GM19467 (cell line): ENCODE results near the gene WDR46.
"Not testable (repeated sequence)": the region's sequence is repeated elsewhere in the genome, so short reads cannot be mapped to it uniquely, and the experiment has no call there.

Source experiments
- ATAC-seq: cut with Tn5 transposase; IDR thresholded peaks from one replicate; pipeline ENCODE4 v1.9.1; 2021; ENCODE audit warnings: mild to moderate bottlenecking, moderate library complexity; ENCODE audit not compliant: unreplicated experiment

The WDR46 gene

DNA sequence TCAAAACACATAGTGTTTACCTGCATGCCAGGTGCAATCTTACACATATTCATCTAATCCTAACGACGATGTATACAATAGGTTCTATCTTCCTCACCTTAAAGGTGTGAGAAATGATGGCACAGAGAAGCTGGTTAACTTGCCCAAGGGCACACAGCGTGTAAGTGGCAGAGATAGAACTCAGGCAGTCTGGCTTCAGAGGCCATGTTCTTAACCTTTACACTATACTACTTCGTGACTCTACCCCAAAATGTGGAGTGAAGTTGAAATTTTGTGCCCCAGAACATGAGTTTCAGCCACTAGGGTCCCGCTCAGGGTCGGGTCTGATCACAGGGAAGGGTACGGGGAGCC is 17.9 kb downstream of the WDR46 start:
- no peak for ATAC-seq

DNA sequence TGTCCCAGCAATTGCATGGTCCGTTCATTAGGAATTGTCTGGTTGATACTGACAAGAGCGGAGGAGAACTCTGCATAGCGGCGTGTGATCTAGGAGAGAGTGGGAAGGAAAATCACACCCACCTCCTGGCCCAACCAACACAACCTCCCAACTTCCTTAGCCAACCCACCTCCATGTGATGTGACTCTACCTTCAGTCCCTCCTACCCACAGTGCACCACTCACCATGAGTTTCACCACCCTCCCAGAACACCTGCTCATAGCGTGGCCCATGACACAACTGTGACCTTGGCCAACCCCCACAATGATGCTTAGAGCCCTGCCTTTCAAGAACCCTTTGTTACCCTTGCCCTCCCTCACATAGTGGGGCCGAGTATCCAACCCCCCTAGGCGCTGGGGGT is 25.0 kb downstream of the WDR46 start:
- no peak for ATAC-seq

DNA sequence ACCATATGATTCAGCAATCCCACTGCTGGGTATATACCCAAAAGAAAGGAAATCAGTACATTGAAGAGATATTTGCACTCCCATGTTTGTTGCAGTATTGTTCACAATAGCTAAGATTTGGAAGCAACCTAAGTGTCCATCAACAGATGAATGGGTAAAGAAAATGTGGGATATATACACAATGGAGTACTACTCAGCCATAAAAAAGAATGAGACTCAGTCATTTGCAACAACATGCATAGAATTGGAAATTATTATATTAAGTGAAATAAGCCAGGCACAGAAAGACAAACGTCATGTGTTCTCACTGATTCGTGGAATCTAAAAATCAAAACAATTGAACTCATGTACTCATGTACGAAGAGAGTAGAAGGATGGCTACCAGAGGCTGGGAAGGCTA is 26.5 kb downstream of the WDR46 start:
- not testable (repeated sequence) for ATAC-seq

DNA sequence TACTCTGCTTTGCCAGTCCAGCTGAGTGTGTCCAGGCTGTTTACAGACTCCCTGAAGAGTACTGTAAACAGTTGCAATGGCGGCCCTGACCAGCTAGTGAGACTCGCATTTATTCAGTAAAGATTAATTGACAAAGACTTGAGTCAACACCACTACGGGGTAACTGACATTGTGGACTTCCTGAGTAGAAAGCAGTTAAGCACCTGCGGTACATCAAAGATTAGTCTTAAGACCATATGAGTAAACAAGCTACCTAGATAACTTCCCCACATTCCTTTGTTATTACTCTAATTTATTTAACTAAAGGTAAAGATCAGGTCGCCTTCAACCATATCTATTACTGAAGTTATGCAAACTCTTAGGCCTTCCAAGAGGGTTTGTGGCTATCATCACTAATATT is 30.0 kb downstream of the WDR46 start:
- ATAC-seq, result no peak

DNA sequence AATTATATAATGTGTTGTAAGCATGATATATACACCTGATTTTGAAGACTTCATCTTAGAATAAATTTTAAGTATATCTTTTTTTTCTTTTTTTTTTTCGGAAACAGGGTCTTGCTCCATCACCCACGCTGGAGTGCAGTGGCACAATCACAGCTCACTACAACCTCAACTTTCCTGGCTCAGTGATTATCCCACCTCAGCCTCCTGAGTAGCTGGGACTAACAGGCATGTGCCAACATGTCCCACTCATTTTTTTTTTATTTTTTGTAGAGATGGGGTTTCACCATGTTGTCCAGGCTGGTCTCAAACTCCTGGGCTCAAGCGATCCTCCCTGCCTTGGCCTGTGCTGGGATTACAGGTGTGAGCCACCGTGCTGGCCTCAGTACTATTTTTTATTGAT is 34.4 kb downstream of the WDR46 start:
- no peak for ATAC-seq

DNA sequence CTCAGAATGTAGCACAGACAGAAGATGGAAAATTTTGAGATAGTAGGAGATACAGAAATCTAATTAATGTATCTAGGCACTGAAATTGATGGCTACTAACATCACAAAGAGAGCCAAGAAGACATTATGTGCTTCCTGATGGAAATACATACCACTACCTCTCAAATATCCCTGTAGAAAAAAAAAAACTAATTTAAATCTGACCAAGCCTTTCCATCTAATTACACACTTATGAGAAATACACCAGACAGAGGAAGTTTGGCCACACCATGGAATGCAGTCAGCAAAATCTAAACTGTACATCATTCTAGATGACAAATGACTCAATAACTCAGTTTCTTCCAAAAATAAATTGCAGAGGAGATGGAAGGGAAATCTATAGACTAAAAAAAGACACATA is 36.3 kb downstream of the WDR46 start:
- ATAC-seq, result no peak

DNA sequence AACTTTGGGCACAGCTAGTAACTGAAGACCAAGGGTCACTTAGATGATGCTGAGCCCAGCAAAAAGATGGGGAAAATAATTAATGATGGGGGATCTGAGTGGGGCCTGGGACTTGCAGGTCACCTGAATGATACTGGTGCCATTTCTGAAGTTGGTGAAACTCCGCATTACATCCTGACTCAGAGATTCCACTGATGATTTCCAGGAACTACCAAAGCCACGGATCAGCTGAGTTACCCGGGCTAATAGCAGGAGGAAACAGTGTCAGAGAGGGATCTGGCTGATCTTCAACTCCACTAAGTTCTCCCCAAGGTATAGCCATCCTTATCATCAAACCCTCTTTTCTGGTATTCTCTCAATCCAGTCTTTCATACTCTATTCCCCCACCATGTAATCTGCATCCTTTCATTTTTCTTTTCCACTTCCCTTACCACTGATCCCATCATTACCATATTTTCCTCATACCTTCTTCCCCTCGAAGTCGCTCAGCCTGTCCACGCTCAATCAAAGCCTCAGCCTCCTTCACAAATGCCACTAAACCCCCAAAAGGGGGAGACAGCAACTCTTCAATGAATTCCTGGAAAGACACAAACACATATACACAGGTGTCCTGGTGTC is 37.5 kb downstream of the WDR46 start:
- ATAC-seq, result no peak

DNA sequence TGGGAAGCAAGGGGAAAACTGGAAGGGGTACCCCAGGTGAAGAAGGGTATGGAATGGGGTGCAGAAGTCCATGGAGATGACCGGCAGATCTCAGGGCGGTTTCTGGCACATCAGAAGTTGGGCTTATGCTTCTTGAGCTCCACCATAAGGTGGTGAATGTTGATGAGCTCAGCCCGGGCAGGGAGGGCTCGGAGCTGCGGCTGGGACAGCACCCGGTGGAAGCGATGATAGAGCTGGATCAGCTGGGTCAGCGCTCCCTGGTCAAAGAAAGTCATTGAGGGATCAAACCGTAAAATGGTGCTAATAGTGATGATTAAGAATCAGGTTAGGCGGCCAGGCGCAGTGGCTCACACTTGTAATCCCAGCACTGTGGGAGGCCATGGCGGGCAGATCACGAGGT is 38.3 kb downstream of the WDR46 start:
- ATAC-seq, result no peak

DNA sequence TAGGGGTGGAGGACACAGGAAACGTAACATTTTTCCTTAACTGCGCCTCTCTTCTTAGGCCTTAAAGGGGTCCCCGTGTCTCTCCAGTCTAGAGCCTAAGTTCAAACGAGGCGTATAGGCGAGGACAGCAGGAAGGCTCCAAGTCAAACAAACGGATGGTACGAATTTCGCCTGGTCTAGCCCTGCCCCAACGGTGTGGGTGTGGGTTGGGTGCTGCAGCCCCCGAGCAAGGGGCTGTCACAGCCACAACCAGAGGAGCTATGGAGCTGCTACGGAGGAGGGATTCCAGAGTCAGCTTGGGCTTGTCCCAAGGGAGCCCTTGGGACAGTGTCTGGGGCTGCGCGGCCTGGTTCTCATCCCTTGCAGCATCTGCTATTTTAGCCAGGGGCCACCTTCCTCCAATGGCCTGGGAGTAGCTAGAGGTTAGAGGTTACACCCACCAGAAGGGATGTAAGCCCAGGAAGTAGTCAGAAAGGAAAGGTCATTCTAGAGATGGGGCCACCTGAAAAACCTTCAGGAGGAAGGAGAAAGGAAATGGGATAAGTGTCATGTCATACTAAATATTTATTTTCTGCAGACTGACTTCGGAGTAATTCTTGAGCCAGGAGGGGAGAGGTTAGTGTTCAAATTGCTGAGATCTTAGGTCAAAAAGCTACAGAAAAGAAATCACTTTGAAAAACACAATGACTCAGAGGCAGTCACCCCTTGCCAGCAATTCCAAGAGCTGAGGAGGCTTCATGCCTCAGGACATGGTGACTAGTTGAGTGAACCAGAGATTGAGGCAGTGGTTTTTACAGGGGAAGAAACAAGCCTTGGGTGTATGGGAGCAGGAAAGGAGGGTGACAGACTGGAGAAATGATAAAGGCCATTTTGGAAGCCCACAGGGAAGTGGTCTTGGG is 39.1 kb downstream of the WDR46 start:
- ATAC-seq, result no peak

DNA sequence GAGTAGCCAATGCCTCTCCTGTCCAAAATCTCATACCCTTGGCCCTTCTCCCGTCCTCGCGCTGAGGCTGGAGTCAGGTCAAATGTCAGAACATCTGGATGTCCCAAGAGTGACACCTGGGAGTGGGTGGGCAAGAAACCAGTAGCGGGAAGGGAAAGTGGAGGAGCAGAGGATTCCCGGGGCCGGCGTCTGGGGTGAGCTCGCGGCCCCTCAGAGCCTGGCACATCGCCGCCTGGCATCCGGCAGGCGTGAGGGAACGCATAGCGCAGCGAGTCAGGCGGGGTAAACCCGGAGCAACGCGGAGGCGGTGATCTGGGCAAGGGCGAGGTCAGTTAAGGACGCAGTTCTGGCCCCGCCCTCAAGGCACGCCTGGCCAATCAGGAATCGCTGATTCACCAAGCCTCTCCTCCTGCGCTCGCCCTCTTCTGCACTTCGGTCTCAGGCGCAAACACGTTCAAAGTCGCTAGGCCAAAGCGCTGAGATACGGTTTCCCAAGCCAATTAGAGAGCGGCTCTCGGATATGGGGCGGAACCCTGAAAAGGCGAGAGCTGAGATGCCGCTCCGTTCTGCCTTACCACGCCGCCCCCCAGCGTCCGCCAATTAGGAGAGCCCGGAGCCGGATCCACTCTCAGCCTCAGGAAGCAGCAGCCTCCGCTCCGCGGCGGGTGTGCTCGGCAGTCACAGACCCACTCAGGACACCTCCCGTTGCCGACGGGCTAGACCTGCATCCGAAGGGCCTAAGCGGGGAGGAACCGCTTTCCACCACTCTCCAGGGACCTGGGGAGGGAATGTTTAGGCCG is 39.9 kb downstream of the WDR46 start:
- ATAC-seq, result peak; percentile 86

DNA sequence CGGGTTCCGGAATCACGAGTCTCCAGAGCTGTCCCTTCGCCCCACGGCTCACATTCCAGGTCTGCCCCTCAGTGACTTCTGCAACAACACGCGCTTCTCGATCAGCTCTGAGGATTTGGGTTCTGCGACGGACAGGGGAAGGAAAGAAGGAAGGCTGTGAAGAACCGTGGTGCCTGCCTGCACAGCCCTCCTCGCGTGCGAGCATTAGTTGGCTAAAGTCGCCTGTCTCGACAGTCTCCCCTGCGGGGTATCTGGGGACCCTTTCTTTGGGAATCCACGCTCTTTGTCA is 40.5 kb downstream of the WDR46 start:
- ATAC-seq, result peak; percentile 0

DNA sequence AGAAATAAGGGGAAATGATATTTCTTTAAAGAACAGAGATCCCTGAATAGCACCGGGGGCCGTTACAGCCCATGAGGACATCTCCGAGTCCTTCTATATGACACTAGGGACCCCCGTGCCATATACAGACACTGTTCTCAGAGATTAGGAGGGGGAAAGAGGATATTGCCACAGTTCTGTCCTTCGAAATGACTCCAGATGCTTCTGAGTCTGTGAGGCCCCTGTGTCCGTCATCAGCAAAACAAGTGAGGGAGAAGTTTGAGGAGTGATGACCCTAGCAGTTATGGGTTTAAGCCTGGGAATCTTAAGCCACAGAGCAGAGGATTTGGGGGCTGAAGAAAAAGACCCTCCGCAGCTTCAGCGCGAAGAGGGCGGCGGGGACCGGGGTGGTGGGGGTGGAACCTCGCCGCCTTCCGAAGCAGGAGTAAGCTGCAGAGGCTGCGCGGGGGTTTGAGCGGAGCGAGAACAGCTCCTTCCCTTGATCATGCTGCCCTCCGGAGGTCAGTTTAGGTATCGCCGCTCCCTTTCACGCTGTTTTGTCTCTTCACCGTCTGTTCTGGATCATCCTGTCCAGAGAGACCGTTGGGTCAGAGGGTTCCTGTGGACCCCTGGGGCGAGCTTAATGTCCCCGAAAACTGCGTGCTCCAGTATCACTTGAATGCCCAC is 40.9 kb downstream of the WDR46 start:
- ATAC-seq, result no peak

DNA sequence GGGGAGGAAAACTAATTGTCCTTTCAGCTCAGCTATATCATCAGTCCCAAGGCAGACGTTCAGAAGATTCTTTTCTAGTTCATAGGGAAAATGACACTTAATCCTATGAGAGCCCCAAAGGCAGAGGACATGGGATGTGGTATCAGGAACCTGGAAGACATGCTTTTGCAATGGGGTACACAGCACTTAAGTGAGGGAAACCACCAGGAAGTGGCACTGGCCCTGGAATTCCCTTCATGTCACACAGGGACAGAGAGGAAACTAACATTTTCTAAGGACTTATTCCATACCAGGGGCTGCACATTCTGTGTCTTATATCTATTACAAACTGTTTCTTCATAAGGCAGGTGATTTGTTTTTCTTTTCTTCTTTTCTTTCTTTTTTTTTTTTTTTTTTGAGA is 45.6 kb downstream of the WDR46 start:
- no peak for ATAC-seq

DNA sequence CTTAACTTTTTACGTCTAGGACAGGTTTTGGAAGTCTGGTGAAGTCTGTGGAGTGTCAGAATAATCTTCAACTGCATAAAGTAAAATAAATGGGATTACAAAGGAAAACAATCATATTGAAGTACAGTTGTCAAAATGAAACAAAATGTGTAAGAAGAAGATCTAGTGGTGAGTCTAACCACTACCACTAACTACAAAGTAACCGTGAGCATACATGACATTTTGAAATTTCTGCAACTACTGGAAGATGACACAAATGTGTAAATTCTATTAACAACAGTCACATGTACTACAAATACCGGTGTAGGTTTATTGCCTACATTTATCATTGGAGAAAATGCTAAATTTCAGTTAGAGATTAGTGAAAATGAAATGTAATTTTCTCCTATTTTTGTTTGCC is 47.1 kb downstream of the WDR46 start:
- no peak for ATAC-seq

DNA sequence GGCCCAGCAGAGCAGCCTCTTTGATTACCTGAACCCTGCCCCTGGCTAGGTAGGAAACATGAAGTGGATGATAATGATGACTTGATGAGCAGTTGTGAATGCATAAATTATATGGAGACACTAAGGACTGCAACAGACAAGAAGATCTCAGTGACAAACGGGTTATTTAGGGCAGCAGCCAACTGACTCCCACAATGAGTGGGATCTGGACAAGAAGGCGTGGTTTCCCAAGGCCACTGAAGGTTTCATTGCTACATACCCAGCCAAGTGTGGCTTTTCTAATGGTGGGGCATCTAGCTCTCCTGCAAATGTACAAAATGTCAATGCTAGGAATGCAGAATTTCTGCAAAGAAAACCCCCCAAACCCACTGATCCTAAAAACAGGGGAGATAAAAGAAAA is 51.3 kb downstream of the WDR46 start:
- ATAC-seq, result no peak

DNA sequence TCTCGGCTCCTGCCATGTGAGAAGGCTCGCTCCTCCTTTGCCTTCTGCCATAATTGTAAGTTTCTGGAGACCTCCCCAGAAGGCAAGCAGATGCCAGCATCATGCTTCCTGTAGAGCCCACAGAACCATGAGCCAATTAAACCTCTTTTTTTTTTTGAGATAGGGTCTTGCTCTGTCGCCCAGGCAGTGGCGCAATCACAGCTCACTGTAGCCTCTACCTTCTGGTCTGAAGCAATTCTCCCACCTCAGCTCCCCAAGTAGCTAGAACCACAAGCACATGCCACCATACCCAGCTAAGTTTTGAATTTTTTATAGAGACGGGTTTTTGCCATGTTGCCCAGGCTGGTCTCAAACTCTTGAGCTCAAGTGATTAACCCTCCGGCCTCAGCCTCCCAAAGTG is 52.2 kb downstream of the WDR46 start:
- no peak for ATAC-seq

DNA sequence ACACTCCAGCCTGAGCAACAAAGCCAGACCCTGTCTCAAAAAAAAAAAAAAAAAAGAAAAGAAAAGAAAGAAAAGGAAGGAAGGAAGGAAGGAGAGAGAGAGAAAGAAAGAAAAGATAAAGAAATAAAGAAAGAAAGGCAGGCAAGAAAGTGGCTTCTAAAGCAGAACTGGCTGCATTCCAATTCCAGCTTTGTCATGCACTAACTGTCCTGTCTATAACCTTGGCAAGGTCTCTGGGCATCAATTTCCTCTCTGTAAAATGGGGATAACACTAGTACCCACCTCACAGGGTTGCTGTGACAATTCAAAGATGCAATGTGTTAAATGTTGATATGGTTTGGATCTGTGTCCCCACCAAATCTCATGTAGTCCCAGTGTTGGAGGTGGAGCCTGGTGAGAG is 52.7 kb downstream of the WDR46 start:
- no peak for ATAC-seq

DNA sequence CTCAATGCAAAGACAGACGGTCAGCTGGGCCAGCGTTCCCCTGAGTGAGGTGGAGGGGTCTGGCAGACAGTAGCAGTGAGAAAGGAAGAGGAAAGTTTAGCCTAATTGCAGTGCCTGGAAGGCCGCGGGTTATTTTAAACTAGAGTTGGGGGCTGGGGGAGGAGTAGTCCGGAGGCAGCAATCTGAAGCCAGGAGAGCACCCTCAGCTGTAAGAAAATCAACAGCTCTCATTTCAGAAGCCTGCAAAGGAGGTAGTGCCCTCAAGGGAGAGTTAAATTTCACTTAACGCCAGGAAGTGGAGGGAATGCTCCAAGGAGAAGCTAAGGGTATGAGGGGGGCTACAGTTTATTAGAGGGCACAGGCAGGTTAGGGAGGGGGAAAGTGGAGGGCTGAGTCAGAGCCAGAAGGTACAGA is 53.8 kb downstream of the WDR46 start:
- no peak for ATAC-seq
